ENCODE data around the gene INPP5J. TPM values are rescaled to one million over a fixed set of nuclear protein-coding genes. Genes with fewer than 3 reads are reported as not detected.

The INPP5J gene
- total and polyA plus RNA-seq, 2 experiments from 2014 or later = 4.8 to 14.5 TPM

DNA sequence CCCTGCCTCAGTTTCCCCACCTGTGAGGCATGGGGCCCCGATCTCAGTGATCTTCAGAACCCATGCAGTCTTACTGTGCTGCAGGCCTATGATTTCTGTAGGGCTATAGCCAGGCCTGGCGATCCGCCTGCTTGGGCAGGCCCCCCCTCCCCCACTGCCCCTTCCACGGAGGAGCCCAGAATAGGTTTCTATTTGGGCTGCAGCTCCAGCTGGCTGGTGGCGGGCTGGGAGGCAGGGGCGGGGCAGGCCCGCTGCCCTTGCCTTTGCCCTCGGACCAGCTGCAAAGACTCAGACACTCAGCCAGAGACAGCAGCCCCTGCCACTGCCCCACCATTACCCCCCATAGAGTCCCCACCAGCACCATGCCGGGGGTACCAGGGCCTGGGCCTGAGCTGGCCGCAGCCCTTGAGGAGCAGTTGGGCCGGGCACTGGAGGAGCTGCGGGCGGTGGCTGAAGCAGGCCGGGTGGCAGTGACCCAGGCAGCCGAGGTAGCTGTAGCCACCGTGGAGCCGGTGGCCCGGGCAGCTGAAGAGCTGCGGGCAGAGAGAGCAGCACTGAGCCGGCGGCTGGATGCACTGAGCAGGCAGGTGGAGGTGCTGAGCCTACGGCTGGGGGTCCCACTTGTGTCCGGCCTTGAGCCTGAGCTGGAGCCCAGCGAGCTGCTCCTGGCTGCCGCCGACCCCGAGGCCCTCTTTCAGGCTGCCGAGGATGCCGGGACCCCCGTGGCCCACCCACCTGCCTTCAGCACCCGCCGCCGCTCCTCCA is 29.5 kb upstream of the INPP5J start:
- DNase-seq (ENCODE audit: low spot score) = no peak
- H3K27ac Mint-ChIP-seq = no peak overlapping the region

More for the DNA sequence above, 29.5 kb upstream of the INPP5J start:
- H3F3A ChIP-seq (replicated peaks; ENCODE audit: low read depth) = 0 out of 2 replicates have a peak, but pooled peaks cover 4% of the 10 kb centered on the region
- no peaks in the 10 kb centered on the region for H3K79me2 ChIP-seq (replicated peaks; ENCODE audit: insufficient read depth)
- H3K4me2 ChIP-seq = no peak overlapping the region
- Mint-ChIP-seq H3K4me1 (peaks cover 13% of the 10 kb centered on the region), H3K27me3 (ENCODE audit: insufficient read depth, low read depth, poor library complexity) (peaks cover 17% of the 10 kb centered on the region), H3K36me3 (ENCODE audit: low read depth) (no peaks in the 10 kb centered on the region; the same call in 2 of the 3 replicates), H3K9me3 (no peaks in the 10 kb centered on the region), H3K4me3 (no peak overlapping the region)
- no peak overlapping the region for H2AFZ ChIP-seq
- H3K27me3 ChIP-seq (ENCODE audit: insufficient read depth) = no peaks in the 10 kb centered on the region
- no peak overlapping the region for H3K4me3 ChIP-seq
- H3K36me3 ChIP-seq (ENCODE audit: insufficient read depth) = no peaks in the 10 kb centered on the region
- TF ChIP-seq, protein P1, sequence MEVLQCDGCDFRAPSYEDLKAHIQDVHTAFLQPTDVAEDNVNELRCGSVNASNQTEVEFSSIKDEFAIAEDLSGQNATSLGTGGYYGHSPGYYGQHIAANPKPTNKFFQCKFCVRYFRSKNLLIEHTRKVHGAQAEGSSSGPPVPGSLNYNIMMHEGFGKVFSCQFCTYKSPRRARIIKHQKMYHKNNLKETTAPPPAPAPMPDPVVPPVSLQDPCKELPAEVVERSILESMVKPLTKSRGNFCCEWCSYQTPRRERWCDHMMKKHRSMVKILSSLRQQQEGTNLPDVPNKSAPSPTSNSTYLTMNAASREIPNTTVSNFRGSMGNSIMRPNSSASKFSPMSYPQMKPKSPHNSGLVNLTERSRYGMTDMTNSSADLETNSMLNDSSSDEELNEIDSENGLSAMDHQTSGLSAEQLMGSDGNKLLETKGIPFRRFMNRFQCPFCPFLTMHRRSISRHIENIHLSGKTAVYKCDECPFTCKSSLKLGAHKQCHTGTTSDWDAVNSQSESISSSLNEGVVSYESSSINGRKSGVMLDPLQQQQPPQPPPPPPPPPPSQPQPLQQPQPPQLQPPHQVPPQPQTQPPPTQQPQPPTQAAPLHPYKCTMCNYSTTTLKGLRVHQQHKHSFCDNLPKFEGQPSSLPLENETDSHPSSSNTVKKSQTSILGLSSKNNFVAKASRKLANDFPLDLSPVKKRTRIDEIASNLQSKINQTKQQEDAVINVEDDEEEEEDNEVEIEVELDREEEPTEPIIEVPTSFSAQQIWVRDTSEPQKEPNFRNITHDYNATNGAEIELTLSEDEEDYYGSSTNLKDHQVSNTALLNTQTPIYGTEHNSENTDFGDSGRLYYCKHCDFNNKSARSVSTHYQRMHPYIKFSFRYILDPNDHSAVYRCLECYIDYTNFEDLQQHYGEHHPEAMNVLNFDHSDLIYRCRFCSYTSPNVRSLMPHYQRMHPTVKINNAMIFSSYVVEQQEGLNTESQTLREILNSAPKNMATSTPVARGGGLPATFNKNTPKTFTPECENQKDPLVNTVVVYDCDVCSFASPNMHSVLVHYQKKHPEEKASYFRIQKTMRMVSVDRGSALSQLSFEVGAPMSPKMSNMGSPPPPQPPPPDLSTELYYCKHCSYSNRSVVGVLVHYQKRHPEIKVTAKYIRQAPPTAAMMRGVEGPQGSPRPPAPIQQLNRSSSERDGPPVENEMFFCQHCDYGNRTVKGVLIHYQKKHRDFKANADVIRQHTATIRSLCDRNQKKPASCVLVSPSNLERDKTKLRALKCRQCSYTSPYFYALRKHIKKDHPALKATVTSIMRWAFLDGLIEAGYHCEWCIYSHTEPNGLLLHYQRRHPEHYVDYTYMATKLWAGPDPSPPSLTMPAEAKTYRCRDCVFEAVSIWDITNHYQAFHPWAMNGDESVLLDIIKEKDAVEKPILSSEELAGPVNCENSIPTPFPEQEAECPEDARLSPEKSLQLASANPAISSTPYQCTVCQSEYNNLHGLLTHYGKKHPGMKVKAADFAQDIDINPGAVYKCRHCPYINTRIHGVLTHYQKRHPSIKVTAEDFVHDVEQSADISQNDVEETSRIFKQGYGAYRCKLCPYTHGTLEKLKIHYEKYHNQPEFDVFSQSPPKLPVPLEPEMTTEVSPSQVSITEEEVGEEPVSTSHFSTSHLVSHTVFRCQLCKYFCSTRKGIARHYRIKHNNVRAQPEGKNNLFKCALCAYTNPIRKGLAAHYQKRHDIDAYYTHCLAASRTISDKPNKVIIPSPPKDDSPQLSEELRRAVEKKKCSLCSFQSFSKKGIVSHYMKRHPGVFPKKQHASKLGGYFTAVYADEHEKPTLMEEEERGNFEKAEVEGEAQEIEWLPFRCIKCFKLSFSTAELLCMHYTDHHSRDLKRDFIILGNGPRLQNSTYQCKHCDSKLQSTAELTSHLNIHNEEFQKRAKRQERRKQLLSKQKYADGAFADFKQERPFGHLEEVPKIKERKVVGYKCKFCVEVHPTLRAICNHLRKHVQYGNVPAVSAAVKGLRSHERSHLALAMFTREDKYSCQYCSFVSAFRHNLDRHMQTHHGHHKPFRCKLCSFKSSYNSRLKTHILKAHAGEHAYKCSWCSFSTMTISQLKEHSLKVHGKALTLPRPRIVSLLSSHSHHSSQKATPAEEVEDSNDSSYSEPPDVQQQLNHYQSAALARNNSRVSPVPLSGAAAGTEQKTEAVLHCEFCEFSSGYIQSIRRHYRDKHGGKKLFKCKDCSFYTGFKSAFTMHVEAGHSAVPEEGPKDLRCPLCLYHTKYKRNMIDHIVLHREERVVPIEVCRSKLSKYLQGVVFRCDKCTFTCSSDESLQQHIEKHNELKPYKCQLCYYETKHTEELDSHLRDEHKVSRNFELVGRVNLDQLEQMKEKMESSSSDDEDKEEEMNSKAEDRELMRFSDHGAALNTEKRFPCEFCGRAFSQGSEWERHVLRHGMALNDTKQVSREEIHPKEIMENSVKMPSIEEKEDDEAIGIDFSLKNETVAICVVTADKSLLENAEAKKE (CRISPR knock-in tag; IDR thresholded peaks at IDR 0.05) = no peak
- TF ChIP-seq EZH2 (IDR thresholded peaks at IDR 0.05; ENCODE audit: low read depth, unreplicated experiment) (no peak), STAT1 (IDR thresholded peaks at IDR 0.05; ENCODE audit: unreplicated experiment) (no peak), REST (IDR thresholded peaks at IDR 0.05; ENCODE audit: unreplicated experiment) (no peak), JUNB (IDR thresholded peaks at IDR 0.05; ENCODE audit: unreplicated experiment) (no peak), EZH2phosphoT487 (IDR thresholded peaks at IDR 0.05; ENCODE audit: unreplicated experiment) (no peak), CREB1 (CRISPR knock-in tag; IDR thresholded peaks at IDR 0.05; ENCODE audit: low read depth) (no peak), ZNF331 (CRISPR knock-in tag; IDR thresholded peaks at IDR 0.05; ENCODE audit: low read depth) (no peak), ZNF114 (CRISPR knock-in tag; IDR thresholded peaks at IDR 0.05) (no peak), NANOG (IDR thresholded peaks at IDR 0.05; ENCODE audit: borderline replicate concordance) (no peak), POLR2AphosphoS5 (IDR thresholded peaks at IDR 0.05; ENCODE audit: low read depth) (no peak)
- TF ChIP-seq, protein P2, sequence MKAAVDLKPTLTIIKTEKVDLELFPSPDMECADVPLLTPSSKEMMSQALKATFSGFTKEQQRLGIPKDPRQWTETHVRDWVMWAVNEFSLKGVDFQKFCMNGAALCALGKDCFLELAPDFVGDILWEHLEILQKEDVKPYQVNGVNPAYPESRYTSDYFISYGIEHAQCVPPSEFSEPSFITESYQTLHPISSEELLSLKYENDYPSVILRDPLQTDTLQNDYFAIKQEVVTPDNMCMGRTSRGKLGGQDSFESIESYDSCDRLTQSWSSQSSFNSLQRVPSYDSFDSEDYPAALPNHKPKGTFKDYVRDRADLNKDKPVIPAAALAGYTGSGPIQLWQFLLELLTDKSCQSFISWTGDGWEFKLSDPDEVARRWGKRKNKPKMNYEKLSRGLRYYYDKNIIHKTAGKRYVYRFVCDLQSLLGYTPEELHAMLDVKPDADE (IDR thresholded peaks at IDR 0.05) = no peak
- TF ChIP-seq, protein P3, sequence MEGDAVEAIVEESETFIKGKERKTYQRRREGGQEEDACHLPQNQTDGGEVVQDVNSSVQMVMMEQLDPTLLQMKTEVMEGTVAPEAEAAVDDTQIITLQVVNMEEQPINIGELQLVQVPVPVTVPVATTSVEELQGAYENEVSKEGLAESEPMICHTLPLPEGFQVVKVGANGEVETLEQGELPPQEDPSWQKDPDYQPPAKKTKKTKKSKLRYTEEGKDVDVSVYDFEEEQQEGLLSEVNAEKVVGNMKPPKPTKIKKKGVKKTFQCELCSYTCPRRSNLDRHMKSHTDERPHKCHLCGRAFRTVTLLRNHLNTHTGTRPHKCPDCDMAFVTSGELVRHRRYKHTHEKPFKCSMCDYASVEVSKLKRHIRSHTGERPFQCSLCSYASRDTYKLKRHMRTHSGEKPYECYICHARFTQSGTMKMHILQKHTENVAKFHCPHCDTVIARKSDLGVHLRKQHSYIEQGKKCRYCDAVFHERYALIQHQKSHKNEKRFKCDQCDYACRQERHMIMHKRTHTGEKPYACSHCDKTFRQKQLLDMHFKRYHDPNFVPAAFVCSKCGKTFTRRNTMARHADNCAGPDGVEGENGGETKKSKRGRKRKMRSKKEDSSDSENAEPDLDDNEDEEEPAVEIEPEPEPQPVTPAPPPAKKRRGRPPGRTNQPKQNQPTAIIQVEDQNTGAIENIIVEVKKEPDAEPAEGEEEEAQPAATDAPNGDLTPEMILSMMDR (conservative IDR thresholded peaks at IDR 0.05; ENCODE audit: low read depth in 2 of 2) = no peak
- peaks cover 5% of the 10 kb centered on the region for H3K4me1 ChIP-seq (ENCODE audit: insufficient read depth)
- no peaks in the 10 kb centered on the region for H3K9me2 ChIP-seq (ENCODE audit: insufficient read depth)
- no peaks in the 10 kb centered on the region for H4K20me1 ChIP-seq (replicated peaks; ENCODE audit: insufficient read depth)
- no peak overlapping the region for H3K27ac ChIP-seq (ENCODE audit: low read depth)
- no peak for ATAC-seq

All from GM23338 (cell line).